ENCODE results near the gene MAG.

GRCh38 chr19:35292421-35293362 is 731 bp downstream of the MAG start:
- TF ChIP-seq CTCF (conservative IDR thresholded peaks at IDR 0.05), result no peak
- TF ChIP-seq EZH2 (IDR thresholded peaks at IDR 0.05; ENCODE audit: low read depth), result no peak

Data from PC-9 (cell line).